Skeletal muscle tissue (tissue), 4 donors: ENCODE data around the gene STK32C. TPM values are rescaled to one million over a fixed set of nuclear protein-coding genes. Genes with fewer than 3 reads are reported as not detected.

Source experiments
- H3K27ac ChIP-seq: one replicate; pipeline ENCODE4 v1.7.0; 2013; ENCODE audit warnings: mild to moderate bottlenecking, low read depth, low read length, inconsistent platforms
- H3K27me3 ChIP-seq, 3 donors: one replicate each; pipeline ENCODE4 v1.7.0; 2013; ENCODE audit warnings: low read length in 3 of 3; ENCODE audit not compliant: control insufficient read depth in 3 of 3, insufficient read depth in 3 of 3
- H3K36me3 ChIP-seq, 3 donors: one replicate each; pipeline ENCODE4 v1.7.0; 2013; ENCODE audit warnings: low read length in 3 of 3; ENCODE audit not compliant: control insufficient read depth in 3 of 3, insufficient read depth in 3 of 3
- H3K4me1 ChIP-seq, 3 donors: one replicate each; pipeline ENCODE4 v1.7.0; 2013; ENCODE audit warnings: low read length in 3 of 3, mild to moderate bottlenecking in 3 of 3; ENCODE audit not compliant: control insufficient read depth in 3 of 3, insufficient read depth in 3 of 3
- H3K4me3 ChIP-seq, 3 donors: one replicate each; pipeline ENCODE4 v1.7.0; 2013; ENCODE audit warnings: low read length in 3 of 3
- H3K9ac ChIP-seq, 3 donors: one replicate each; pipeline ENCODE4 v1.7.0; 2013; ENCODE audit warnings: low read length in 3 of 3, mild to moderate bottlenecking in 3 of 3, moderate library complexity in 2 of 3, low read depth in 1 of 3
- H3K9me3 ChIP-seq, 3 donors: one replicate each; pipeline ENCODE4 v1.7.0; 2013; ENCODE audit warnings: low read length in 3 of 3; ENCODE audit not compliant: control insufficient read depth in 3 of 3
- total RNA-seq: library from RNA; depleted of rRNA; stranded (reverse); fragments of >200 nt; gene quantifications from one replicate; pipeline ENCODE4 v1.2.3, GENCODE V29; 2014
- donor health status: Osteomylitis.

Gene STK32C
- total RNA-seq, 1 donor from 2014 or later, result 8.4 TPM

DNA sequence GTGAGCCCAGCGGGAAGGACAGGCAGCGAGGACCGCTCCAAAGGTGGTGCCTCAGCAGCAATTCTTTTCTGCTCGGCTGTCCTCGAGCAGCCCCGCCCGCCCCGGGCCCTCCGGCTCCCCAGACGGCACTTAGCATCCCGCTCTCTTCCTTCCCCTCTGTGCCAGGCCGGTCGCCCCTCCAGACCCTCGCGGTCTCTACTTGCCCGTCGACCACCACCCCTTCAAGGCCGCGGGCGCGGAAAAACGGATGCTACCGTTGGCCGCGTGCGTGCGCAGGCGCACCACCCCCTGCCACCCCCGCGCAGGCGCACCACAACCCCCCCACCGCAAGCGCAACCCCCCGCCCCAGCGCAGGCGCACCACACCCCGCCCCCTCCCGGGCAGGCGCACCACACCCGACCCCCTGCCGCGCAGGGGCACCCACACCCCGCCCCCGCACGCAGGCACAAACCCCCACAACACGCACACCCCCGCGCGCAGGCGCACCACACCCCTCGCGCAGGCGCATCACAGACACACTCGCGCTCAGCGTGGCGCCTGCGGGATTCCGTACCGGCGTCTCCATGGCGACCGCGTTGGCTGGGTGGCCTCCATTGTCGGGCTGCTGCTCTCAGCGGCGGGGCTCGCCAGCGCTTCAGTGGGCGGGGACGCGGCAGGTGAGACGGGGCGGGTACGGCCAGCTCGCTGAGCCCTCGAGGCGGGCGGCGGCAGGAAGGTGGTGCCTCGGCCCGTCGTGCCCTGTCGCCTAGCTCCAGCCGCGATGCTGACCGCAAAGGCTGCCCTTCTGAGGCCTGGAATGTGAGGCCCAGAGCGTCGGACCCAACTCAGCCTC, 24.1 kb upstream of the STK32C start, which contains the start of gene LRRC27:
Gene LRRC27, plus strand, starts transcription at position 593 of the 832 bp plus-strand sequence. CDS start 1,332 bp downstream, outside the sequence.
- H3K4me1 ChIP-seq, result peaks cover 21 to 41% (median 22%) of the 10 kb centered on the region in 3 donors
- H3K36me3 ChIP-seq, result peaks cover 0 to 5% (median 2%) of the 10 kb centered on the region in 3 donors
- no peaks in the 10 kb centered on the region for H3K27me3 ChIP-seq
- peak within 1 kb of the TSS; percentile 95 to 96 (median 95) for H3K4me3 ChIP-seq
- H3K9ac ChIP-seq, result peak within 1 kb of the TSS; percentile 81 to 93 (median 92)
- H3K9me3 ChIP-seq, result no peaks in the 10 kb centered on the region
- peak within 1 kb of the TSS; percentile 68 for H3K27ac ChIP-seq

GRCh38 chr10:132330486-132330833, 22.7 kb upstream of the STK32C start:
- Histone ChIP-seq H3K4me1 (peaks cover 19 to 37% (median 22%) of the 10 kb centered on the region in 3 donors), H3K27me3 (no peaks in the 10 kb centered on the region)

GRCh38 chr10:132329565-132330485, 22.1 kb upstream of the STK32C start:
- H3K9ac ChIP-seq, result peak overlapping the region in 2 of 3 donors; percentile 32 to 40
- peak overlapping the region; percentile 47 to 77 (median 62) for H3K4me3 ChIP-seq
- no peaks in the 10 kb centered on the region for H3K9me3 ChIP-seq
- peaks cover 19 to 37% (median 22%) of the 10 kb centered on the region in 3 donors for H3K4me1 ChIP-seq
- H3K27me3 ChIP-seq, result no peaks in the 10 kb centered on the region
- peak overlapping the region; percentile 4 for H3K27ac ChIP-seq
- peaks cover 0 to 5% (median 2%) of the 10 kb centered on the region in 3 donors for H3K36me3 ChIP-seq

More at GRCh38 chr10:132330486-132330833, 22.7 kb upstream of the STK32C start:
- Histone ChIP-seq H3K4me3 (peak overlapping the region; percentile 47 to 77 (median 62)), H3K36me3 (peaks cover 0 to 5% (median 2%) of the 10 kb centered on the region in 3 donors), H3K9me3 (no peaks in the 10 kb centered on the region), H3K9ac (peak overlapping the region in 2 of 3 donors; percentile 16 to 32), H3K27ac (no peak overlapping the region)

DNA sequence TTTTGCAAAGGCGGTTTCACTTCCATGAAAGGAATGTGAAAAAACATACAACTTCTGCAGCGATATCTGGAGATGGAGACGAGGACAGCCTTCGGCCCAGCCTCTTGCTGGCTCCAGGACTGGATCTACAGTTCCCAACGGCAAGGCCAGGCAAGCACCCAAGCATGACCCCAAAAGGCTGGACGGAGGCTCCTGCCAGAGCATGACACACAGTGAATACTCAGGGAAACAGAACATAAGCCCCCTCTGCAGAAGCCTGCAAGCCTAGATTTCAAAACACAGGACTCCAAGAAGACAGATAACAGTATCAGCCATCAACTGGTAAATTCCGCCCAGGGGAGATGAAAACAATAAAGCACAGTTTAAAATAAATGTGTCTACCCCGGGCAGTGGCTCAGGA, 21.0 kb upstream of the STK32C start:
- no peaks in the 10 kb centered on the region for H3K36me3 ChIP-seq
- no peaks in the 10 kb centered on the region for H3K27me3 ChIP-seq
- H3K4me1 ChIP-seq, result peaks cover 22 to 42% (median 25%) of the 10 kb centered on the region in 3 donors
- no peaks in the 10 kb centered on the region for H3K9me3 ChIP-seq
- H3K9ac ChIP-seq, result no peak overlapping the region
- no peak overlapping the region for H3K27ac ChIP-seq
- no peak overlapping the region for H3K4me3 ChIP-seq

- Histone ChIP-seq H3K4me3 (no peak overlapping the region), H3K9me3 (no peaks in the 10 kb centered on the region), H3K36me3 (peaks cover 0 to 2% (median 0%) of the 10 kb centered on the region in 3 donors), H3K9ac (no peak overlapping the region), H3K4me1 (peaks cover 23 to 42% (median 25%) of the 10 kb centered on the region in 3 donors), H3K27me3 (no peaks in the 10 kb centered on the region), H3K27ac (no peak overlapping the region)
Measured at GRCh38 chr10:132328106-132328505, 20.4 kb upstream of the STK32C start.

GRCh38 chr10:132326925-132327324, 19.2 kb upstream of the STK32C start:
- Histone ChIP-seq H3K9ac (no peak overlapping the region), H3K9me3 (no peaks in the 10 kb centered on the region), H3K4me3 (no peak overlapping the region), H3K27me3 (no peaks in the 10 kb centered on the region), H3K36me3 (peaks cover 0 to 2% (median 0%) of the 10 kb centered on the region in 3 donors), H3K27ac (no peak overlapping the region), H3K4me1 (peaks cover 16 to 37% (median 17%) of the 10 kb centered on the region in 3 donors)

DNA sequence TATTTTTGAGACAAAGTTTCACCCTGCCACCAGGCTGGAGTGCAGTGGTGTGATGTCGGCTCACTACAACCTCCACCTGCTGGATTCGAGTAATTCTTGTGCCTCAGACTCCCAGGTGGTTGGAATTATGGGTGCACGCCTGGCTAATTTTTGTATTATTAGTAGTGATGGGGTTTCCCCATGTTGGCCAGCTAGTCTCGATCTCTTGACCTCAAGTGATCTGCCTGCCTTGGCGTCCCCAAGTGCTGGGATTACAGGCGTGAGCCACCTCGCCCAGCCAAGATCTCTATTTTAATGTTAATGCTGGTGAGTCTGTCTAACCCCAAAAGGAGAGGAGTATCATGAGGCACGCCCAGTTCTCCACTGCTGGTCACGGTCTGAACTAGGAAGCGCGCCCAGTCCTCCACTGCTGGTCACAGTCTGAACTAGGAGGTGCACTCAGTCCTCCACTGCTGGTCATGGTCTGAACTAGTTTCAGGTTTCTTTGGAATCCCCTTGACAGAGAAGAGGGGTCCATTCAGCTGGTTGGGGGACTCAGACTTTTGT, 18.7 kb upstream of the STK32C start:
- Histone ChIP-seq H3K4me3 (no peak overlapping the region), H3K27me3 (no peaks in the 10 kb centered on the region), H3K27ac (no peak overlapping the region), H3K9me3 (no peaks in the 10 kb centered on the region), H3K36me3 (peaks cover 0 to 2% (median 0%) of the 10 kb centered on the region in 3 donors), H3K9ac (no peak overlapping the region), H3K4me1 (peaks cover 16 to 37% (median 17%) of the 10 kb centered on the region in 3 donors)

GRCh38 chr10:132324186-132324585, 16.4 kb upstream of the STK32C start:
- no peak overlapping the region for H3K27ac ChIP-seq
- H3K9me3 ChIP-seq, result no peaks in the 10 kb centered on the region
- H3K9ac ChIP-seq, result no peak overlapping the region
- H3K4me1 ChIP-seq, result peaks cover 2 to 29% (median 8%) of the 10 kb centered on the region in 3 donors
- no peak overlapping the region for H3K4me3 ChIP-seq
- H3K27me3 ChIP-seq, result no peaks in the 10 kb centered on the region
- H3K36me3 ChIP-seq, result peaks cover 0 to 2% (median 0%) of the 10 kb centered on the region in 3 donors

- Histone ChIP-seq H3K4me3 (no peak overlapping the region), H3K27me3 (no peaks in the 10 kb centered on the region), H3K9ac (no peak overlapping the region), H3K27ac (no peak overlapping the region), H3K9me3 (no peaks in the 10 kb centered on the region), H3K4me1 (peaks cover 2 to 18% (median 8%) of the 10 kb centered on the region in 3 donors), H3K36me3 (peaks cover 0 to 2% (median 0%) of the 10 kb centered on the region in 3 donors)
Measured at GRCh38 chr10:132322586-132323048, 14.9 kb upstream of the STK32C start.
